H9 (cell line): ENCODE data around the gene ISOC1. TPM values are rescaled to one million over a fixed set of nuclear protein-coding genes. Genes with fewer than 3 reads are reported as not detected.

Experiments used
- DNase-seq: peaks from one replicate; pipeline ENCODE4 v3.0.0-alpha.2; 2017
- H2AFZ ChIP-seq: one replicate; pipeline ENCODE4 v1.6.1; 2013; ENCODE audit warnings: mild to moderate bottlenecking, low read length, control low read depth, moderate library complexity
- H2AK5ac ChIP-seq: 2 replicates; pipeline ENCODE4 v1.6.1; 2013; ENCODE audit warnings: low read length, control low read depth, mixed read lengths; ENCODE audit not compliant: insufficient read length
- H2BK120ac ChIP-seq: one replicate; pipeline ENCODE4 v1.6.1; 2013; ENCODE audit warnings: low read depth, mild to moderate bottlenecking, low read length, control low read depth, inconsistent platforms; ENCODE audit not compliant: poor library complexity, severe bottlenecking
- H2BK12ac ChIP-seq: 2 replicates; pipeline ENCODE4 v1.6.1; 2013; ENCODE audit warnings: low read length, control low read depth, mixed read lengths, low read depth; ENCODE audit not compliant: insufficient read length
- H2BK15ac ChIP-seq: 2 replicates; pipeline ENCODE4 v1.6.1; 2013; ENCODE audit warnings: low read depth, low read length, control low read depth
- H2BK20ac ChIP-seq: one replicate; pipeline ENCODE4 v1.6.1; 2013; ENCODE audit warnings: low read depth, mild to moderate bottlenecking, low read length, control low read depth, inconsistent platforms; ENCODE audit not compliant: poor library complexity, severe bottlenecking
- H2BK5ac ChIP-seq: 2 replicates; pipeline ENCODE4 v1.6.1; 2013; ENCODE audit warnings: low read length, control low read depth, mixed read lengths; ENCODE audit not compliant: insufficient read length
- H3K14ac ChIP-seq: 2 replicates; pipeline ENCODE4 v1.6.1; 2013; ENCODE audit warnings: low read length, control low read depth; ENCODE audit not compliant: insufficient read depth
- H3K18ac ChIP-seq: 2 replicates; pipeline ENCODE4 v1.6.1; 2013; ENCODE audit warnings: low read depth, mild to moderate bottlenecking, mixed read lengths, low read length, control low read depth; ENCODE audit not compliant: insufficient read length
- H3K23ac ChIP-seq: 2 replicates; pipeline ENCODE4 v1.6.1; 2013; ENCODE audit warnings: low read length, control low read depth, mixed read lengths, low read depth; ENCODE audit not compliant: insufficient read length
- H3K23me2 ChIP-seq: 2 replicates; pipeline ENCODE4 v1.6.1; 2013; ENCODE audit warnings: low read depth, mild to moderate bottlenecking, mixed read lengths, low read length, control low read depth; ENCODE audit not compliant: insufficient read length, poor library complexity, severe bottlenecking
- H3K27ac ChIP-seq: 2 replicates; pipeline ENCODE4 v1.5.1; 2013; ENCODE audit warnings: low read length, control low read depth, mixed read lengths, low read depth; ENCODE audit not compliant: insufficient read length
- H3K27me3 ChIP-seq: 2 replicates; pipeline ENCODE4 v1.6.1; 2013; ENCODE audit warnings: low read length, control low read depth, inconsistent platforms; ENCODE audit not compliant: insufficient read depth
- H3K4ac ChIP-seq: 2 replicates; pipeline ENCODE4 v1.6.1; 2013; ENCODE audit warnings: low read depth, mild to moderate bottlenecking, control low read depth, inconsistent platforms, low read length, moderate library complexity
- H3K4me1 ChIP-seq: 2 replicates; pipeline ENCODE4 v1.6.1; 2013; ENCODE audit warnings: low read length, control low read depth, inconsistent platforms; ENCODE audit not compliant: insufficient read depth
- H3K4me2 ChIP-seq: 2 replicates; pipeline ENCODE4 v1.6.1; 2013; ENCODE audit warnings: low read length, control low read depth, mixed read lengths; ENCODE audit not compliant: insufficient read length, insufficient read depth
- H3K56ac ChIP-seq: 2 replicates; pipeline ENCODE4 v1.6.1; 2013; ENCODE audit warnings: low read depth, mild to moderate bottlenecking, mixed read lengths, low read length, control low read depth; ENCODE audit not compliant: insufficient read length
- H3K79me1 ChIP-seq: 2 replicates; pipeline ENCODE4 v1.6.1; 2013; ENCODE audit warnings: low read depth, mild to moderate bottlenecking, moderate library complexity, low read length, control low read depth, inconsistent platforms; ENCODE audit not compliant: insufficient read depth, poor library complexity, severe bottlenecking
- H3K79me2 ChIP-seq: 2 replicates; pipeline ENCODE4 v1.6.1; 2013; ENCODE audit warnings: low read length, control low read depth, inconsistent platforms; ENCODE audit not compliant: insufficient read depth
- H3K9ac ChIP-seq: 2 replicates; pipeline ENCODE4 v1.6.1; 2013; ENCODE audit warnings: low read length, control low read depth, mixed read lengths; ENCODE audit not compliant: insufficient read length; ENCODE audit errors: extremely low read depth
- H3K9me3 ChIP-seq: one replicate; pipeline ENCODE4 v1.6.1; 2013; ENCODE audit warnings: low read depth, low read length, inconsistent platforms; ENCODE audit not compliant: control insufficient read depth
- H3T11ph ChIP-seq: one replicate; pipeline ENCODE4 v1.6.1; 2013; ENCODE audit warnings: mild to moderate bottlenecking, low read length, control low read depth, inconsistent platforms
- H4K20me1 ChIP-seq: one replicate; pipeline ENCODE4 v1.6.1; 2013; ENCODE audit not compliant: control insufficient read depth, insufficient read length, insufficient read depth
- H4K5ac ChIP-seq: 2 replicates; pipeline ENCODE4 v1.6.1; 2013; ENCODE audit warnings: low read depth, mild to moderate bottlenecking, mixed read lengths, low read length, control low read depth; ENCODE audit not compliant: insufficient read length
- H4K8ac ChIP-seq: replicated peaks from 2 replicates; pipeline ENCODE4 v1.6.1; 2013; ENCODE audit warnings: low read length, control low read depth, mixed read lengths, low read depth; ENCODE audit not compliant: insufficient read length
- H4K91ac ChIP-seq: 2 replicates; pipeline ENCODE4 v1.6.1; 2013; ENCODE audit warnings: low read depth, mild to moderate bottlenecking, moderate library complexity, mixed read lengths, low read length, control low read depth; ENCODE audit not compliant: insufficient read length
- H3K27ac Mint-ChIP-seq, 3 experiments: 2 replicates in 2 of 3; 3 replicates in 1 of 3; pipeline ENCODE4 v1.8.0; 2020 to 2021; ENCODE audit warnings: mixed read lengths in 3 of 3, mild to moderate bottlenecking in 1 of 3, moderate library complexity in 1 of 3
- H3K27me3 Mint-ChIP-seq: 2 replicates; pipeline ENCODE4 v1.8.0; 2021; ENCODE audit warnings: low read depth, mild to moderate bottlenecking, moderate library complexity, mixed read lengths
- H3K36me3 Mint-ChIP-seq, 3 experiments: 2 replicates in 2 of 3; 3 replicates in 1 of 3; pipeline ENCODE4 v1.8.0; 2020 to 2021; ENCODE audit warnings: low read depth in 3 of 3, mixed read lengths in 3 of 3; ENCODE audit not compliant: insufficient read depth in 1 of 3
- H3K4me1 Mint-ChIP-seq, 2 experiments: 2 replicates each; pipeline ENCODE4 v1.8.0; 2020; ENCODE audit warnings: mixed read lengths in 2 of 2
- H3K4me3 Mint-ChIP-seq, 2 experiments: 2 replicates in 1 of 2; 3 replicates in 1 of 2; pipeline ENCODE4 v1.8.0; 2020 to 2021; ENCODE audit warnings: mild to moderate bottlenecking in 2 of 2, mixed read lengths in 2 of 2, moderate library complexity in 1 of 2
- H3K9me3 Mint-ChIP-seq, 2 experiments: 2 replicates in 1 of 2; 3 replicates in 1 of 2; pipeline ENCODE4 v1.8.0; 2020; ENCODE audit warnings: mild to moderate bottlenecking in 2 of 2, mixed read lengths in 2 of 2, moderate library complexity in 1 of 2
- total RNA-seq: library from RNA; stranded (reverse); gene quantifications from 2 replicates; pipeline ENCODE4 v1.2.1, GENCODE V29; 2021
- TF ChIP-seq, protein P1 (sequence below): fragments of 200-600 bp; sonication (generic); conservative IDR thresholded peaks from 3 replicates; pipeline ENCODE4 v1.8.0; 2021; ENCODE audit warnings: antibody characterized with exemption, mild to moderate bottlenecking

Gene ISOC1
- total RNA-seq, 1 experiment from 2014 or later: 23.0 TPM

DNA sequence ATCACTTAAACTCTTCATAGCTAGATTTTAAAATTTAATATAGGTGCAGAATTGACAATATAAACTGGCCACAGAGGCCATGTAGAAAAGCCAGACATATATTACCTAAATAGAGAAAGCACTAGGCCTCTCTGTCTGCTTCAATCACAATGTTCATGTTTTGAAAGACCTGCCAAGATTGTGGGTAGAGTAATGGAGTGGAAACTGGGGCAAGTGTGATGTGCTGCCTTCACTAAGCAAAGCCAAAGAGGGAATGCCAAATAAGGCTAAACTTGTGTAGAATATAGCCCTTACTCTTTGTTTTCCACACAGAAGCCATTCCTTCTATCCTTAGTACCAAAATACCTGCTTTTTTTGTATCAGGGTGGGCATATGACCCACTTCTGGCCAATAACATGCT is 15.1 kb upstream of the ISOC1 start:
- Histone ChIP-seq H3T11ph (no peak overlapping the region), H2BK120ac (no peak overlapping the region), H3K4me1 (no peaks in the 10 kb centered on the region), H3K79me1 (no peaks in the 10 kb centered on the region), H3K14ac (no peak overlapping the region), H2AK5ac (no peak overlapping the region), H3K4me2 (no peak overlapping the region), H4K5ac (no peak overlapping the region), H4K20me1 (no peaks in the 10 kb centered on the region), H3K56ac (no peak overlapping the region), H2BK12ac (no peak overlapping the region), H2BK5ac (no peak overlapping the region), H3K27me3 (no peaks in the 10 kb centered on the region), H2AFZ (no peak overlapping the region), H3K79me2 (no peaks in the 10 kb centered on the region), H3K4ac (no peak overlapping the region), H2BK20ac (no peak overlapping the region), H3K9me3 (no peaks in the 10 kb centered on the region), H3K18ac (no peak overlapping the region), H3K9ac (no peak overlapping the region), H2BK15ac (no peak overlapping the region), H3K27ac (no peak overlapping the region), H3K23me2 (no peaks in the 10 kb centered on the region), H4K91ac (no peak overlapping the region), H4K8ac (no peak overlapping the region), H3K23ac (no peak overlapping the region)
- Mint-ChIP-seq H3K4me1 (no peaks in the 10 kb centered on the region), H3K4me3 (no peak overlapping the region), H3K9me3 (no peaks in the 10 kb centered on the region), H3K27ac (no peak overlapping the region), H3K36me3 (no peaks in the 10 kb centered on the region), H3K27me3 (no peaks in the 10 kb centered on the region; the same call in 1 of the 2 replicates)
- TF ChIP-seq, protein P1, sequence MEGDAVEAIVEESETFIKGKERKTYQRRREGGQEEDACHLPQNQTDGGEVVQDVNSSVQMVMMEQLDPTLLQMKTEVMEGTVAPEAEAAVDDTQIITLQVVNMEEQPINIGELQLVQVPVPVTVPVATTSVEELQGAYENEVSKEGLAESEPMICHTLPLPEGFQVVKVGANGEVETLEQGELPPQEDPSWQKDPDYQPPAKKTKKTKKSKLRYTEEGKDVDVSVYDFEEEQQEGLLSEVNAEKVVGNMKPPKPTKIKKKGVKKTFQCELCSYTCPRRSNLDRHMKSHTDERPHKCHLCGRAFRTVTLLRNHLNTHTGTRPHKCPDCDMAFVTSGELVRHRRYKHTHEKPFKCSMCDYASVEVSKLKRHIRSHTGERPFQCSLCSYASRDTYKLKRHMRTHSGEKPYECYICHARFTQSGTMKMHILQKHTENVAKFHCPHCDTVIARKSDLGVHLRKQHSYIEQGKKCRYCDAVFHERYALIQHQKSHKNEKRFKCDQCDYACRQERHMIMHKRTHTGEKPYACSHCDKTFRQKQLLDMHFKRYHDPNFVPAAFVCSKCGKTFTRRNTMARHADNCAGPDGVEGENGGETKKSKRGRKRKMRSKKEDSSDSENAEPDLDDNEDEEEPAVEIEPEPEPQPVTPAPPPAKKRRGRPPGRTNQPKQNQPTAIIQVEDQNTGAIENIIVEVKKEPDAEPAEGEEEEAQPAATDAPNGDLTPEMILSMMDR: no peak
- no peak for DNase-seq
